Erythroblast (primary cell): ENCODE data around the gene HEY2.

Experiments used
- GATA1 ChIP-seq: IDR thresholded peaks from 2 replicates; pipeline ENCODE4 v1.6.1; 2011; ENCODE audit warnings: low read depth, mild to moderate bottlenecking, control low read depth, low read length, moderate library complexity
- POLR2A ChIP-seq: IDR thresholded peaks from 2 replicates; pipeline ENCODE4 v1.6.1; 2011; ENCODE audit warnings: mild to moderate bottlenecking, low read length

- TF ChIP-seq POLR2A (no peak), GATA1 (no peak)
Observed at GRCh38 chr6:125742024-125742423, 7.4 kb upstream of the HEY2 start.
